HG03060 (cell line): Measurements from ENCODE around the gene ZNF644.
"Not testable (repeated sequence)": the region's sequence is repeated elsewhere in the genome, so short reads cannot be mapped to it uniquely, and the experiment has no call there.

Experiments used
- ATAC-seq: cut with Tn5 transposase; IDR thresholded peaks from one replicate; pipeline ENCODE4 v1.9.1; 2021; ENCODE audit warnings: low read depth, moderate number of reproducible peaks; ENCODE audit not compliant: unreplicated experiment

The ZNF644 gene

GRCh38 chr1:91021686-91022517 lies at the start of gene ZNF644:
Gene ZNF644, minus strand, starts transcription at chr1:91022035. Its CDS starts 39,682 bp downstream, at chr1:90982353.
- ATAC-seq: peak; percentile 75

- ATAC-seq: no peak
Observed at GRCh38 chr1:91070298-91070697, 48.5 kb upstream of the ZNF644 start.

GRCh38 chr1:91066538-91066937 lies 44.7 kb upstream of the ZNF644 start:
- ATAC-seq: no peak

- no peak for ATAC-seq
Observed at GRCh38 chr1:91065337-91065736, 43.5 kb upstream of the ZNF644 start.

GRCh38 chr1:91063403-91063802 lies 41.6 kb upstream of the ZNF644 start:
- ATAC-seq: not testable (repeated sequence)

- no peak for ATAC-seq
Observed at GRCh38 chr1:91059157-91059556, 37.3 kb upstream of the ZNF644 start.

GRCh38 chr1:91057784-91058183 lies 35.9 kb upstream of the ZNF644 start:
- ATAC-seq: no peak

- peak; percentile 67 for ATAC-seq
Observed at GRCh38 chr1:91054780-91055481, 33.1 kb upstream of the ZNF644 start.

GRCh38 chr1:91053630-91054029 lies 31.8 kb upstream of the ZNF644 start:
- no peak for ATAC-seq

- ATAC-seq: not testable (repeated sequence)
Observed at GRCh38 chr1:91049551-91049950, 27.7 kb upstream of the ZNF644 start.

GRCh38 chr1:91046766-91047165 lies 24.9 kb upstream of the ZNF644 start:
- no peak for ATAC-seq

- ATAC-seq: no peak
Observed at GRCh38 chr1:91045284-91045683, 23.4 kb upstream of the ZNF644 start.

- ATAC-seq: not testable (repeated sequence)
Observed at GRCh38 chr1:91044776-91045175, 22.9 kb upstream of the ZNF644 start.

- ATAC-seq: not testable (repeated sequence)
Observed at GRCh38 chr1:91042372-91042771, 20.5 kb upstream of the ZNF644 start.

GRCh38 chr1:91038582-91038981 lies 16.7 kb upstream of the ZNF644 start:
- ATAC-seq: no peak

- no peak for ATAC-seq
Observed at GRCh38 chr1:91036894-91037829, 15.3 kb upstream of the ZNF644 start.

GRCh38 chr1:91032349-91032748 lies 10.5 kb upstream of the ZNF644 start:
- ATAC-seq: no peak

GRCh38 chr1:91031081-91031480 lies 9.2 kb upstream of the ZNF644 start:
- ATAC-seq: no peak

- ATAC-seq: no peak
Observed at GRCh38 chr1:91026777-91027176, 4.9 kb upstream of the ZNF644 start.

GRCh38 chr1:91026320-91026719 lies 4.5 kb upstream of the ZNF644 start:
- no peak for ATAC-seq
